ENCODE measurements around the gene KAZN. TPM values are rescaled to one million over a fixed set of nuclear protein-coding genes. Genes with fewer than 3 reads are reported as not detected.

The KAZN gene
- polyA plus RNA-seq, 2 of the 4 experiments (the other 2 are of a cell fraction) = 1.3 to 1.9 TPM

DNA sequence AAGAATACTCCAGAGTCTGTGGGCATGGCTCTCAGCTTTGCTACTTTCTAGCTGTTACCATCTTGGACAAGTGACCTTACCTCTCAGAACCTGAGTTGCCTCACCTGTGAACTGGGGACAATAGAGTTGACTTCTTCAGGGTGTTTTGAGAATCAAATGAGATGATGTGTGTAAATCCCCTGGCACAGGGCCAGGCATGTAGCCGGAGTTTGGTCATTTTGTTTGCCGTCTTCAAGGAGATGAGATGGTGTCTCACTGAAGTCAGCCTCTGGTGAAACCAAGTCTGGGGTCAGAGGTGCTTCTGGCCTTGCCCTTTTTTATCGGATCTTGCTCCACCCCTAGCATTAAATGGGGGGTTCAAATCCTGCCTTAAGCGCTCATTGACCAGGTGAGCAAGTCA is 405.9 kb downstream of the KAZN start:
- 0 out of 3 replicates have a peak overlapping the region, but pooled peaks have one; percentile 10 for H3K4me2 ChIP-seq
- DNase-seq (ENCODE audit: low read depth in 1 of 2, low spot score in 1 of 2) = peak in 1 of 2 experiments; percentile 25
- ChIA-PET POLR2A (no interaction called here), CTCF (interaction anchor here (2.2 kb wide), 1 partner anchor 23 kb away, joined by 6 read pairs; no protein-coding TSS in a partner anchor)
- H3K4me1 ChIP-seq = peaks cover 11% of the 10 kb centered on the region; the same call in 2 of the 3 replicates
- no peak overlapping the region for H3K4me3 ChIP-seq
- FAIRE-seq = no peak
- no peak overlapping the region for H3K27ac ChIP-seq
- TF ChIP-seq RFX5 (IDR thresholded peaks at IDR 0.05) (no peak), EHF (CRISPR knock-in tag; IDR thresholded peaks at IDR 0.05) (no peak)
- no peak for ATAC-seq
- no peaks in the 10 kb centered on the region for H3K9me3 ChIP-seq
- 19% methylated on average over 4 of the region's 4 CpGs for WGBS (ENCODE audit: missing lambda C conversion rate)

DNA sequence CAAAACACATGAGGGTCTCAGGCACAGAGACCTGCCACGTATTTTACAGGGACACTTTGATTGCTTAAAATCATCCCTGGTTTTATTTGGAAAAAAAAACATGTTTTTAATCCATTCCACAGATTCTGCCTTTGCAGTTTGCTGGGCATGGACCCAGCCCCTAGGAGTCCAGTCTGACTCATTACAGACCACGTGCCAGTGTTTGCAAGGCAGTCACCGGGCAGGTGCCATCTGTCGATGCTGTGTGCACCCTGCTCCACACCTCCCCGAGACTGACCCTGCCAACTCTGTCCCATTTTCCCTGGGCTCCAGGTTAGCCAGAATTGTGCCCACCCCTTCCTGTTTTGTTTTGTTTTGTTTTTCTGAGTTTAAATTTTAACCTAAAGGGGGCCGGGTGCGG is 406.6 kb downstream of the KAZN start:
- no peak overlapping the region for H3K4me3 ChIP-seq
- H3K9me3 ChIP-seq = no peaks in the 10 kb centered on the region
- no peak for ATAC-seq
- H3K27ac ChIP-seq = no peak overlapping the region
- DNase-seq (ENCODE audit: low read depth in 1 of 2, low spot score in 1 of 2) = no peak
- FAIRE-seq = no peak
- TF ChIP-seq PHF8 (IDR thresholded peaks at IDR 0.05; ENCODE audit: borderline replicate concordance, low read depth) = no peak
- TF ChIP-seq, protein P1, sequence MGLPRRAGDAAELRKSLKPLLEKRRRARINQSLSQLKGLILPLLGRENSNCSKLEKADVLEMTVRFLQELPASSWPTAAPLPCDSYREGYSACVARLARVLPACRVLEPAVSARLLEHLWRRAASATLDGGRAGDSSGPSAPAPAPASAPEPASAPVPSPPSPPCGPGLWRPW (IDR thresholded peaks at IDR 0.05) = no peak
- TF ChIP-seq EP300 (IDR thresholded peaks at IDR 0.05) = no peak
- TF ChIP-seq, protein P2, sequence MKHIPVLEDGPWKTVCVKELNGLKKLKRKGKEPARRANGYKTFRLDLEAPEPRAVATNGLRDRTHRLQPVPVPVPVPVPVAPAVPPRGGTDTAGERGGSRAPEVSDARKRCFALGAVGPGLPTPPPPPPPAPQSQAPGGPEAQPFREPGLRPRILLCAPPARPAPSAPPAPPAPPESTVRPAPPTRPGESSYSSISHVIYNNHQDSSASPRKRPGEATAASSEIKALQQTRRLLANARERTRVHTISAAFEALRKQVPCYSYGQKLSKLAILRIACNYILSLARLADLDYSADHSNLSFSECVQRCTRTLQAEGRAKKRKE (CRISPR knock-in tag; IDR thresholded peaks at IDR 0.05; ENCODE audit: low read depth) = no peak
- TF ChIP-seq NPAS2 (CRISPR knock-in tag; IDR thresholded peaks at IDR 0.05; ENCODE audit: borderline replicate concordance) = no peak
- TF ChIP-seq ESRRA (IDR thresholded peaks at IDR 0.05; ENCODE audit: borderline replicate concordance, low read length) = no peak
- no peak for TF ChIP-seq GATA3 (IDR thresholded peaks at IDR 0.05; ENCODE audit: borderline replicate concordance)
- TF ChIP-seq, protein P3, sequence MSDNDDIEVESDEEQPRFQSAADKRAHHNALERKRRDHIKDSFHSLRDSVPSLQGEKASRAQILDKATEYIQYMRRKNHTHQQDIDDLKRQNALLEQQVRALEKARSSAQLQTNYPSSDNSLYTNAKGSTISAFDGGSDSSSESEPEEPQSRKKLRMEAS (IDR thresholded peaks at IDR 0.05) = no peak
- peaks cover 11% of the 10 kb centered on the region; the same call in 2 of the 3 replicates for H3K4me1 ChIP-seq
- CTCF ChIA-PET = interaction anchor here (2.2 kb wide), 1 partner anchor 23 kb away, joined by 6 read pairs; no protein-coding TSS in a partner anchor
- POLR2A ChIA-PET = no interaction called here
- no peak overlapping the region for H3K4me2 ChIP-seq
- WGBS (ENCODE audit: missing lambda C conversion rate) = 58% methylated on average over 7 of the region's 7 CpGs

DNA sequence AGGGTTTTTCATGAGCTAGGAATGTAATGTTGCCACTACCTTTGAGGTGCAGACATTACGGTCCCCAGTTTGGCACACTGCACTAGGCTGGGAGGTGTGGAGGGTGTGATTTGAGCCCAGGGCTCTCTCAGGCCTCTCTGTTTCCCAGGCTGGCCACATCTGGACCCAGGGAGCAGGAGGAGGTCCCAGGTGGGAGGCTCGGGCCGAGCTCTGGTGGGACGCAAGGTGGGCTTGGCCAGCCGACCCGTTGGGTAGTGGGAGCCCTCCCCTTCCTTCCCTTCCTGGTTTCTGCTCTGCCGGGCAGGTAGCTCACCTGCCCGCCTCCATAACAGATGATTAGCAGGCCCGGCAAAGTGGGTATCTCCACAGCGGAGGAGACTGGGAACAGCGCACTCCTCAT is 408.9 kb downstream of the KAZN start:
- DNase-seq (ENCODE audit: low read depth in 1 of 2, low spot score in 1 of 2) (no peak), FAIRE-seq (no peak), ATAC-seq (no peak)
- TF ChIP-seq BHLHE40 (IDR thresholded peaks at IDR 0.05; ENCODE audit: low read depth, low read length) (no peak), ZC3H11A (IDR thresholded peaks at IDR 0.05) (no peak), CBX8 (IDR thresholded peaks at IDR 0.05) (no peak), RAD21 (conservative IDR thresholded peaks at IDR 0.05 in 1 of 2, IDR thresholded peaks at IDR 0.05 in 1 of 2) (no peak), HOXB13 (CRISPR knock-in tag; IDR thresholded peaks at IDR 0.05; ENCODE audit: low read depth) (no peak), FOSL2 (IDR thresholded peaks at IDR 0.05) (no peak), FOSL2 (CRISPR knock-in tag; IDR thresholded peaks at IDR 0.05) (no peak), MAFK (IDR thresholded peaks at IDR 0.05; ENCODE audit: partially characterized antibody) (no peak), ESRRA (IDR thresholded peaks at IDR 0.05; ENCODE audit: borderline replicate concordance, low read length) (no peak), RCOR1 (IDR thresholded peaks at IDR 0.05; ENCODE audit: low read depth, low read length) (no peak), SMC3 (IDR thresholded peaks at IDR 0.05) (no peak), POLR2AphosphoS2 (conservative IDR thresholded peaks at IDR 0.05; ENCODE audit: low read length) (no peak)
- TF ChIP-seq, protein P4, sequence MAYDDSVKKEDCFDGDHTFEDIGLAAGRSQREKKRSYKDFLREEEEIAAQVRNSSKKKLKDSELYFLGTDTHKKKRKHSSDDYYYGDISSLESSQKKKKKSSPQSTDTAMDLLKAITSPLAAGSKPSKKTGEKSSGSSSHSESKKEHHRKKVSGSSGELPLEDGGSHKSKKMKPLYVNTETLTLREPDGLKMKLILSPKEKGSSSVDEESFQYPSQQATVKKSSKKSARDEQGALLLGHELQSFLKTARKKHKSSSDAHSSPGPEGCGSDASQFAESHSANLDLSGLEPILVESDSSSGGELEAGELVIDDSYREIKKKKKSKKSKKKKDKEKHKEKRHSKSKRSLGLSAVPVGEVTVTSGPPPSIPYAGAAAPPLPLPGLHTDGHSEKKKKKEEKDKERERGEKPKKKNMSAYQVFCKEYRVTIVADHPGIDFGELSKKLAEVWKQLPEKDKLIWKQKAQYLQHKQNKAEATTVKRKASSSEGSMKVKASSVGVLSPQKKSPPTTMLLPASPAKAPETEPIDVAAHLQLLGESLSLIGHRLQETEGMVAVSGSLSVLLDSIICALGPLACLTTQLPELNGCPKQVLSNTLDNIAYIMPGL (CRISPR knock-in tag; IDR thresholded peaks at IDR 0.05; ENCODE audit: borderline replicate concordance) = no peak
- TF ChIP-seq, protein P2 (CRISPR knock-in tag; IDR thresholded peaks at IDR 0.05; ENCODE audit: low read depth) = no peak
- H3K27ac ChIP-seq = no peak overlapping the region
- POLR2A ChIA-PET = no interaction called here
- 86% methylated on average over 8 of the region's 11 CpGs for WGBS (ENCODE audit: missing lambda C conversion rate)
- no peak overlapping the region for H3K4me3 ChIP-seq
- no peak overlapping the region for H3K4me2 ChIP-seq
- H3K9me3 ChIP-seq = no peaks in the 10 kb centered on the region
- CTCF ChIA-PET = no interaction called here
- H3K4me1 ChIP-seq = peaks cover 11% of the 10 kb centered on the region; the same call in 2 of the 3 replicates

Measured in A549 (cell line).